Measurements from ENCODE around the gene SSBP3. TPM values are rescaled to one million over a fixed set of nuclear protein-coding genes. Genes with fewer than 3 reads are reported as not detected.

The SSBP3 gene
- total RNA-seq, 1 donor from 2014 or later: 161 TPM

DNA sequence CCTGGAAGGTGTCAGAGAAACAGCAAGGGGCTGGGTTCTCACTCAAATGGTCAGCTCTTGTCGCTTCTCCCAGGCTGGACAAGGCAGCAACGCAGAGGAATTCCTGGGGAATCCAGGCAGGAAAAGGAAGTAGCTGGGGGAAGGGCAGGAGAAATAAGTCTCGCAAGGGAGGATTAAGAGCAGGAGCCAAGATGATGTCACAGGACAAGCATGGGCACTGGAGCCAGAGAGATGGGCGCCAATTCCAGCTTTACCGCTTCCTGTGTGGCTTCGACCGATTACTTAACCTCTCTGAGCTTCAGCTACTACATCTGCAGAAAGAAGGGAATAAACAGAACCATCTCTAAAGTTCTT lies 70.5 kb downstream of the SSBP3 start:
- Mint-ChIP-seq H3K27ac (peak overlapping the region; percentile 71), H3K4me1 (ENCODE audit: low read depth) (peaks cover 56% of the 10 kb centered on the region), H3K36me3 (ENCODE audit: insufficient read depth) (peaks cover 2% of the 10 kb centered on the region), H3K9me3 (ENCODE audit: low read depth) (no peaks in the 10 kb centered on the region), H3K4me3 (ENCODE audit: low read depth) (no peak overlapping the region), H3K27me3 (no peaks in the 10 kb centered on the region)
- no peak for DNase-seq (ENCODE audit: low spot score, unreplicated experiment)
- TF ChIP-seq, protein P1, sequence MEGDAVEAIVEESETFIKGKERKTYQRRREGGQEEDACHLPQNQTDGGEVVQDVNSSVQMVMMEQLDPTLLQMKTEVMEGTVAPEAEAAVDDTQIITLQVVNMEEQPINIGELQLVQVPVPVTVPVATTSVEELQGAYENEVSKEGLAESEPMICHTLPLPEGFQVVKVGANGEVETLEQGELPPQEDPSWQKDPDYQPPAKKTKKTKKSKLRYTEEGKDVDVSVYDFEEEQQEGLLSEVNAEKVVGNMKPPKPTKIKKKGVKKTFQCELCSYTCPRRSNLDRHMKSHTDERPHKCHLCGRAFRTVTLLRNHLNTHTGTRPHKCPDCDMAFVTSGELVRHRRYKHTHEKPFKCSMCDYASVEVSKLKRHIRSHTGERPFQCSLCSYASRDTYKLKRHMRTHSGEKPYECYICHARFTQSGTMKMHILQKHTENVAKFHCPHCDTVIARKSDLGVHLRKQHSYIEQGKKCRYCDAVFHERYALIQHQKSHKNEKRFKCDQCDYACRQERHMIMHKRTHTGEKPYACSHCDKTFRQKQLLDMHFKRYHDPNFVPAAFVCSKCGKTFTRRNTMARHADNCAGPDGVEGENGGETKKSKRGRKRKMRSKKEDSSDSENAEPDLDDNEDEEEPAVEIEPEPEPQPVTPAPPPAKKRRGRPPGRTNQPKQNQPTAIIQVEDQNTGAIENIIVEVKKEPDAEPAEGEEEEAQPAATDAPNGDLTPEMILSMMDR (IDR thresholded peaks at IDR 0.05; ENCODE audit: unreplicated experiment): no peak

GRCh38 chr1:54335011-54335754 lies 71.0 kb downstream of the SSBP3 start:
- H3K4me1 Mint-ChIP-seq (ENCODE audit: low read depth): peaks cover 56% of the 10 kb centered on the region
- DNase-seq (ENCODE audit: low spot score, unreplicated experiment): no peak

DNA sequence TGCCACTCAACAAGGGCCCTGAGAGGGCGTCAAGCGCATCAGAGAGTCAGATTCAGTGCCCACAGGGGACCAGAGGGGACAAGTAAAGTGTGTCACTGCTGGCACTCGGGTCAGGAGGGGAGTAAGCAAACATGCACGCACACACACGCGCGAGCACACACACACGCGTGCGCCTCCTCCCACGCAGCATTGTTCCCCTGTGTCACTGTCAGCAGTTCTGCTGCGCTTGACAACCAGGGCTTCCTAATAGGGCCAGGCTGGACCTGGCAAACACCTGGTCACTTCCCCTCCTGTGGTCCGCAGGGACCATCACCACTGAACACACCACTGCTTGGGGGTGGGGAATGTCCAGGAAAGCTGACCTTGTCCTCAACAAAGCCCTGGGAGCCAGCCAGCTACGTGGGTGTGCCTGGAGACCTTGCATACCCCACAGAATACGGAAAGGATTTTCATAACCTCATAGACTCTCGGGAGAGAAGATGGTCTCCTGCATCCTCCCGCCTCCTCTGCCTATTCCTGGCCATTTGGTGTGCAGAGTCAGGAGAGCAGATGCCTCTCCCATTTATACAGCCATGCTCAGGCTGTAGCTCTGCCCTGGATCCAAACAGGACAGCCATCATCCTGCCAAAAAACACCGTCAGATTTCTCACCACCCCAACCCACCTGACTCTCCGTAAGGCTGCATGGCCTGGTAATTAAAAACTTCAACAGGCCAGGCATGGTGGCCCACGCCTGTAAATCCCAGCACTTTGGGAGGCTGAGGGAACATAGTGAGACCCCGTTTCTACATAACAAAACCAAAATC lies 73.2 kb downstream of the SSBP3 start:
- no peaks in the 10 kb centered on the region for H3K27me3 Mint-ChIP-seq
- DNase-seq (ENCODE audit: low spot score, unreplicated experiment): no peak
- peaks cover 63% of the 10 kb centered on the region for H3K4me1 Mint-ChIP-seq (ENCODE audit: low read depth)
- no peaks in the 10 kb centered on the region for H3K9me3 Mint-ChIP-seq (ENCODE audit: low read depth)
- H3K27ac Mint-ChIP-seq: peak overlapping the region; percentile 77
- TF ChIP-seq, protein P1 (IDR thresholded peaks at IDR 0.05; ENCODE audit: unreplicated experiment): no peak
- peaks cover 2% of the 10 kb centered on the region for H3K36me3 Mint-ChIP-seq (ENCODE audit: insufficient read depth)
- H3K4me3 Mint-ChIP-seq (ENCODE audit: low read depth): no peak overlapping the region

More at GRCh38 chr1:54335011-54335754, 71.0 kb downstream of the SSBP3 start:
- Mint-ChIP-seq H3K36me3 (ENCODE audit: insufficient read depth) (peaks cover 2% of the 10 kb centered on the region), H3K4me3 (ENCODE audit: low read depth) (no peak overlapping the region), H3K9me3 (ENCODE audit: low read depth) (no peaks in the 10 kb centered on the region), H3K27ac (peak overlapping the region; percentile 71), H3K27me3 (no peaks in the 10 kb centered on the region)
- TF ChIP-seq, protein P1 (IDR thresholded peaks at IDR 0.05; ENCODE audit: unreplicated experiment): no peak

- H3K36me3 Mint-ChIP-seq (ENCODE audit: insufficient read depth): peaks cover 2% of the 10 kb centered on the region
- H3K4me1 Mint-ChIP-seq (ENCODE audit: low read depth): peaks cover 72% of the 10 kb centered on the region
- H3K27ac Mint-ChIP-seq: peak overlapping the region; percentile 56
- H3K4me3 Mint-ChIP-seq (ENCODE audit: low read depth): no peak overlapping the region
- TF ChIP-seq, protein P1 (IDR thresholded peaks at IDR 0.05; ENCODE audit: unreplicated experiment): no peak
- H3K27me3 Mint-ChIP-seq: no peaks in the 10 kb centered on the region
- DNase-seq (ENCODE audit: low spot score, unreplicated experiment): no peak
- no peaks in the 10 kb centered on the region for H3K9me3 Mint-ChIP-seq (ENCODE audit: low read depth)
Observed at GRCh38 chr1:54331843-54332463, 74.2 kb downstream of the SSBP3 start.

DNA sequence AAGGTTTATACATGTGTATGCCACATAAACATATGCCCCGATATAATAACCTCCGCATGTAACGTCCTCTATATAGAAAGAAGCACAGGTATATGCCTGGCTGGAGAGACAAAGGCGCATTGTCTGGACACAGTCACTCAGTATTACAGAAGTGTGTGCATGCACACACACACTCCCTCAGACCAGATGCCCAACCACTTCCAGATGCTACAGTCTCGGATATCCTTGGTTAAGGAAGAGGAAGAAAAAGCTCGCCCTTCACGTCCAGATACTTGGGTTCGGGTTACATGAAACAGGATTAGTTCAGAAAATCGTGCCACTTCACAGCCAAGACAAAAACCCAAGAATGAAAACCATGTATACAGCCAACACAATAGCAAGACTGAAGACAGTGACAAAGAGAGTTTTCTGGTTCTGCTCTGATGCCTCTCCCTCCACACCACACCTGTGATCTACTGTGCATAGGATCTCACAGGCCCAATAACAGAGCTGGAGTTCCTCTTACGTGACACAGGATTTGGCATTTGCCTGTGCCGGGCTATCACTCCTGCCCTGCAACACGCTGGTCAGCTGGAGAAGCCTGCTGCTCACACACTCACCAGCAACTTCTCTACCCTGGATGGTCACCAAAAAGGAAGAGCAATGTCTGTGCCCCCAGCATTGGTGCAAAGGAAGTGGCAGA lies 75.0 kb downstream of the SSBP3 start:
- H3K36me3 Mint-ChIP-seq (ENCODE audit: insufficient read depth): peaks cover 2% of the 10 kb centered on the region
- peak overlapping the region; percentile 56 for H3K27ac Mint-ChIP-seq
- TF ChIP-seq, protein P1 (IDR thresholded peaks at IDR 0.05; ENCODE audit: unreplicated experiment): no peak
- no peaks in the 10 kb centered on the region for H3K27me3 Mint-ChIP-seq
- peaks cover 76% of the 10 kb centered on the region for H3K4me1 Mint-ChIP-seq (ENCODE audit: low read depth)
- H3K9me3 Mint-ChIP-seq (ENCODE audit: low read depth): no peaks in the 10 kb centered on the region
- DNase-seq (ENCODE audit: low spot score, unreplicated experiment): no peak
- H3K4me3 Mint-ChIP-seq (ENCODE audit: low read depth): no peak overlapping the region
